WTC11 (cell line): ENCODE results near the gene GARRE1. TPM values are rescaled to one million over a fixed set of nuclear protein-coding genes. Genes with fewer than 3 reads are reported as not detected.
A peak's percentile ranks its signal among the peaks of the same experiment; 100 is the strongest.

Experiments used
- ATAC-seq: fragments of 200-7000 bp; cut with Tn5 transposase; 2 replicates; pipeline ENCODE4 v1.10.0; 2021; ENCODE audit warnings: mild to moderate bottlenecking, moderate library complexity
- CTCF ChIA-PET: fragments of 300-600 bp; sonication (Branson Sonifier 250); formaldehyde crosslinking; loops from one replicate; lab custom pipeline; 2021; ENCODE audit warnings: antibody characterized with exemption; lab: Charles Lee
- POLR2A ChIA-PET: fragments of 350-600 bp; sonication (Branson Sonifier 250); formaldehyde crosslinking; loops from one replicate; lab custom pipeline; 2021; ENCODE audit warnings: antibody characterized with exemption; lab: Charles Lee
- DNase-seq: peaks from one replicate; pipeline ENCODE4 v3.0.0; 2021; ENCODE audit warnings: low spot score
- H3K27ac Mint-ChIP-seq: 2 replicates; pipeline ENCODE4 v1.8.0; 2021; ENCODE audit warnings: mixed read lengths
- H3K27me3 Mint-ChIP-seq: 2 replicates; pipeline ENCODE4 v1.8.0; 2021; ENCODE audit warnings: low read depth, mild to moderate bottlenecking, moderate library complexity, mixed read lengths
- H3K36me3 Mint-ChIP-seq: 2 replicates; pipeline ENCODE4 v1.8.0; 2021; ENCODE audit warnings: mixed read lengths
- H3K4me1 Mint-ChIP-seq: 2 replicates; pipeline ENCODE4 v1.8.0; 2022; ENCODE audit warnings: mixed read lengths
- H3K4me3 Mint-ChIP-seq: 2 replicates; pipeline ENCODE4 v1.8.0; 2021; ENCODE audit warnings: mild to moderate bottlenecking, moderate library complexity, mixed read lengths
- H3K9me3 Mint-ChIP-seq: 2 replicates; pipeline ENCODE4 v1.8.0; 2021; ENCODE audit warnings: mixed read lengths
- CBFB ChIP-seq: sonication (generic); formaldehyde crosslinking; IDR thresholded peaks from 2 replicates; pipeline ENCODE4 v1.8.1; 2022; ENCODE audit warnings: mild to moderate bottlenecking, low read depth, missing genetic modification reagents
- CTCF ChIP-seq: fragments of 200-600 bp; IDR thresholded peaks from 2 replicates; pipeline ENCODE4 v1.8.0; 2022; ENCODE audit warnings: antibody characterized with exemption
- ESRRA ChIP-seq: sonication (generic); formaldehyde crosslinking; IDR thresholded peaks from 2 replicates; pipeline ENCODE4 v1.8.1; 2022; ENCODE audit warnings: mild to moderate bottlenecking, missing genetic modification reagents, borderline replicate concordance
- FOXJ3 ChIP-seq: sonication (generic); formaldehyde crosslinking; IDR thresholded peaks from 2 replicates; pipeline ENCODE4 v1.9.0; 2021; ENCODE audit warnings: missing genetic modification reagents, mild to moderate bottlenecking, borderline replicate concordance
- FOXP1 ChIP-seq: sonication (generic); formaldehyde crosslinking; IDR thresholded peaks from 2 replicates; pipeline ENCODE4 v1.8.0; 2022; ENCODE audit warnings: missing genetic modification reagents, mild to moderate bottlenecking, moderate library complexity, borderline replicate concordance
- NFYB ChIP-seq: sonication (generic); formaldehyde crosslinking; conservative IDR thresholded peaks from 2 replicates; pipeline ENCODE4 v1.8.0; 2022; ENCODE audit warnings: low read depth, missing genetic modification reagents
- NR3C1 ChIP-seq: sonication (generic); formaldehyde crosslinking; conservative IDR thresholded peaks from 2 replicates; pipeline ENCODE4 v1.8.1; 2023; ENCODE audit warnings: low read depth, mild to moderate bottlenecking, missing genetic modification reagents
- PRDM15 ChIP-seq: sonication (generic); formaldehyde crosslinking; IDR thresholded peaks from 2 replicates; pipeline ENCODE4 v1.8.0; 2022; ENCODE audit warnings: missing genetic modification reagents
- SMAD4 ChIP-seq: sonication (generic); formaldehyde crosslinking; IDR thresholded peaks from 2 replicates; pipeline ENCODE4 v1.8.0; 2022; ENCODE audit warnings: mild to moderate bottlenecking, missing genetic modification reagents
- TCF7 ChIP-seq: sonication (generic); formaldehyde crosslinking; IDR thresholded peaks from 2 replicates; pipeline ENCODE4 v1.8.0; 2022; ENCODE audit warnings: mild to moderate bottlenecking, low read depth, missing genetic modification reagents, moderate library complexity
- TP53 ChIP-seq: sonication (generic); formaldehyde crosslinking; IDR thresholded peaks from 2 replicates; pipeline ENCODE4 v1.8.1; 2023; ENCODE audit warnings: mild to moderate bottlenecking, missing genetic modification reagents
- ZNF396 ChIP-seq: fragments of 250-450 bp; sonication (Bioruptor Pico); IDR thresholded peaks from 2 replicates; pipeline ENCODE4 v1.8.0; 2021; ENCODE audit warnings: mild to moderate bottlenecking, moderate library complexity, borderline replicate concordance
- total RNA-seq: library from RNA; stranded (reverse); gene quantifications from 3 replicates; pipeline ENCODE4 v1.2.3, GENCODE V29; 2021
- TF ChIP-seq, protein P1 (sequence below): sonication (generic); formaldehyde crosslinking; IDR thresholded peaks from 2 replicates; pipeline ENCODE4 v1.8.0; 2023; ENCODE audit warnings: missing genetic modification reagents
- TF ChIP-seq, protein P2 (sequence below): fragments of 250-450 bp; sonication (Bioruptor Pico); conservative IDR thresholded peaks from 2 replicates; pipeline ENCODE4 v1.9.0; 2021; ENCODE audit warnings: mild to moderate bottlenecking
- TF ChIP-seq, protein P3 (sequence below): sonication (generic); formaldehyde crosslinking; IDR thresholded peaks from 2 replicates; pipeline ENCODE4 v1.8.1; 2023; ENCODE audit warnings: mild to moderate bottlenecking, missing genetic modification reagents, moderate library complexity
- TF ChIP-seq, protein P4 (sequence below): sonication (generic); formaldehyde crosslinking; IDR thresholded peaks from 2 replicates; pipeline ENCODE4 v1.8.0; 2023; ENCODE audit warnings: missing genetic modification reagents, mild to moderate bottlenecking, borderline replicate concordance
- TF ChIP-seq, protein P5 (sequence below): fragments of 250-450 bp; sonication (Bioruptor Pico); IDR thresholded peaks from 2 replicates; pipeline ENCODE4 v1.9.0; 2021; ENCODE audit warnings: moderate library complexity, mild to moderate bottlenecking, inconsistent platforms, borderline replicate concordance

GARRE1 gene
- total RNA-seq, 1 experiment from 2014 or later, result 16.7 TPM

DNA sequence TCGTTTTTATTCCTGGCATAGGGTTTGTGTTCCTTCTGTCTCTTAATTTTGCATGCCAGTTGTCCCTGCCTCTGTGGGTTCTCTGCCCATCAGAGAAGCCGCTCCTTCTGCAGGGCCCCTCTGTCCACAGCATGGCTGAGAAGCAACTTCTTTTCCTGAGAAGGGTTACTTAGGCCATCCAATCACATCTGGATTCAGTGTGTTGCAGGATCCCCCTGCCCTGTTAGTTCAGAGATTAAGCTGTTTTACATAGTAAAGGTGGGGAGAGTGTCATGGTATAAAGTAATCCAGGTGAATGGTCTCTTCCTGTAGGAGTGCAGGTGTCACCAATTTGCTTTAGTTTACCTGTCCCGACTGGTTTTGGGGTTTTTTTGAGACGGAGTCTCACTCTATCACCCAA lies 22.9 kb upstream of the GARRE1 start:
- H3K36me3 Mint-ChIP-seq, result peaks cover 31% of the 10 kb centered on the region
- H3K4me1 Mint-ChIP-seq, result peaks cover 31% of the 10 kb centered on the region
- no peaks in the 10 kb centered on the region for H3K27me3 Mint-ChIP-seq
- no peak for TF ChIP-seq TP53 (CRISPR knock-in tag)
- TF ChIP-seq SMAD4 (CRISPR knock-in tag), result no peak
- no peak for TF ChIP-seq CBFB
- TF ChIP-seq CTCF, result no peak
- TF ChIP-seq NR3C1 (CRISPR knock-in tag), result no peak
- no peak for TF ChIP-seq ESRRA (CRISPR knock-in tag)
- TF ChIP-seq, protein P1, sequence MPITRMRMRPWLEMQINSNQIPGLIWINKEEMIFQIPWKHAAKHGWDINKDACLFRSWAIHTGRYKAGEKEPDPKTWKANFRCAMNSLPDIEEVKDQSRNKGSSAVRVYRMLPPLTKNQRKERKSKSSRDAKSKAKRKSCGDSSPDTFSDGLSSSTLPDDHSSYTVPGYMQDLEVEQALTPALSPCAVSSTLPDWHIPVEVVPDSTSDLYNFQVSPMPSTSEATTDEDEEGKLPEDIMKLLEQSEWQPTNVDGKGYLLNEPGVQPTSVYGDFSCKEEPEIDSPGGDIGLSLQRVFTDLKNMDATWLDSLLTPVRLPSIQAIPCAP (CRISPR knock-in tag), result no peak
- TF ChIP-seq, protein P2, sequence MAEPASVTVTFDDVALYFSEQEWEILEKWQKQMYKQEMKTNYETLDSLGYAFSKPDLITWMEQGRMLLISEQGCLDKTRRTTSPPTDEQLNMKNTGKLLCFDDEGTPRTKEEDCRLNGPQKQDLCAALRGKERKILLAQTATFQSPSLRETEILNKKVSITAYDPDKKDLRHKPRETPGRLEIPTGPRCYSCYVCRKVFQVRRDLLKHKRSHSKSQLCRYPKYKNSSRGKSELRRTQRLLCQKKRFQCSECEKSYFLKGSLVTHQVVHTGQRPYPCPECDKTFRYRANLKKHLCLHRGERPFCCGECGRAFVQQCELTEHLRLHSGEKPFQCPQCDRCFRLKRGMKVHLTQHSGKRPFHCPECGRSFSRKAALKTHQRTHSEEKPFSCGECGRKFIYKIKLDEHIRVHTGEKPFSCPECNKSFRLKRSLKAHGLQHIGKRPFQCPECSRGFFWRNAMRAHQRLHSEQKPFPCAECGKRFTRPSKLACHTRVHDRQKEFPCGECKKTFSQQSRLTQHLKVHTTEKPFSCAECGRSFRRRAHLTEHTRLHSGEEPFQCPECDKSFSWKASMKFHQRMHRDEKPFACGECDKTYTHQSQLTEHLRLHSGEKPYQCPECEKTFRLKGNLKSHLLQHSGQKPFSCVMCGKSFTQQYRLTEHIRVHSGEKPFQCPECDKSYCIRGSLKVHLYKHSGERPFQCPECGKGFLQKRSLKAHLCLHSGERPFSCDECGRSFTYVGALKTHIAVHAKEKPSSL (CRISPR knock-in tag), result no peak
- TF ChIP-seq, protein P3, sequence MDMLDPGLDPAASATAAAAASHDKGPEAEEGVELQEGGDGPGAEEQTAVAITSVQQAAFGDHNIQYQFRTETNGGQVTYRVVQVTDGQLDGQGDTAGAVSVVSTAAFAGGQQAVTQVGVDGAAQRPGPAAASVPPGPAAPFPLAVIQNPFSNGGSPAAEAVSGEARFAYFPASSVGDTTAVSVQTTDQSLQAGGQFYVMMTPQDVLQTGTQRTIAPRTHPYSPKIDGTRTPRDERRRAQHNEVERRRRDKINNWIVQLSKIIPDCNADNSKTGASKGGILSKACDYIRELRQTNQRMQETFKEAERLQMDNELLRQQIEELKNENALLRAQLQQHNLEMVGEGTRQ (CRISPR knock-in tag), result no peak
- TF ChIP-seq FOXJ3 (CRISPR knock-in tag), result no peak
- no peak for TF ChIP-seq NFYB
- TF ChIP-seq, protein P4, sequence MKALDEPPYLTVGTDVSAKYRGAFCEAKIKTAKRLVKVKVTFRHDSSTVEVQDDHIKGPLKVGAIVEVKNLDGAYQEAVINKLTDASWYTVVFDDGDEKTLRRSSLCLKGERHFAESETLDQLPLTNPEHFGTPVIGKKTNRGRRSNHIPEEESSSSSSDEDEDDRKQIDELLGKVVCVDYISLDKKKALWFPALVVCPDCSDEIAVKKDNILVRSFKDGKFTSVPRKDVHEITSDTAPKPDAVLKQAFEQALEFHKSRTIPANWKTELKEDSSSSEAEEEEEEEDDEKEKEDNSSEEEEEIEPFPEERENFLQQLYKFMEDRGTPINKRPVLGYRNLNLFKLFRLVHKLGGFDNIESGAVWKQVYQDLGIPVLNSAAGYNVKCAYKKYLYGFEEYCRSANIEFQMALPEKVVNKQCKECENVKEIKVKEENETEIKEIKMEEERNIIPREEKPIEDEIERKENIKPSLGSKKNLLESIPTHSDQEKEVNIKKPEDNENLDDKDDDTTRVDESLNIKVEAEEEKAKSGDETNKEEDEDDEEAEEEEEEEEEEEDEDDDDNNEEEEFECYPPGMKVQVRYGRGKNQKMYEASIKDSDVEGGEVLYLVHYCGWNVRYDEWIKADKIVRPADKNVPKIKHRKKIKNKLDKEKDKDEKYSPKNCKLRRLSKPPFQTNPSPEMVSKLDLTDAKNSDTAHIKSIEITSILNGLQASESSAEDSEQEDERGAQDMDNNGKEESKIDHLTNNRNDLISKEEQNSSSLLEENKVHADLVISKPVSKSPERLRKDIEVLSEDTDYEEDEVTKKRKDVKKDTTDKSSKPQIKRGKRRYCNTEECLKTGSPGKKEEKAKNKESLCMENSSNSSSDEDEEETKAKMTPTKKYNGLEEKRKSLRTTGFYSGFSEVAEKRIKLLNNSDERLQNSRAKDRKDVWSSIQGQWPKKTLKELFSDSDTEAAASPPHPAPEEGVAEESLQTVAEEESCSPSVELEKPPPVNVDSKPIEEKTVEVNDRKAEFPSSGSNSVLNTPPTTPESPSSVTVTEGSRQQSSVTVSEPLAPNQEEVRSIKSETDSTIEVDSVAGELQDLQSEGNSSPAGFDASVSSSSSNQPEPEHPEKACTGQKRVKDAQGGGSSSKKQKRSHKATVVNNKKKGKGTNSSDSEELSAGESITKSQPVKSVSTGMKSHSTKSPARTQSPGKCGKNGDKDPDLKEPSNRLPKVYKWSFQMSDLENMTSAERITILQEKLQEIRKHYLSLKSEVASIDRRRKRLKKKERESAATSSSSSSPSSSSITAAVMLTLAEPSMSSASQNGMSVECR, result no peak
- TF ChIP-seq, protein P5, sequence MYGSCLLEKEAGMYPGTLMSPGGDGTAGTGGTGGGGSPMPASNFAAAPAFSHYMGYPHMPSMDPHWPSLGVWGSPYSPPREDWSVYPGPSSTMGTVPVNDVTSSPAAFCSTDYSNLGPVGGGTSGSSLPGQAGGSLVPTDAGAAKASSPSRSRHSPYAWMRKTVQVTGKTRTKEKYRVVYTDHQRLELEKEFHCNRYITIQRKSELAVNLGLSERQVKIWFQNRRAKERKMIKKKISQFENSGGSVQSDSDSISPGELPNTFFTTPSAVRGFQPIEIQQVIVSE (CRISPR knock-in tag), result no peak
- TF ChIP-seq FOXP1 (CRISPR knock-in tag), result no peak
- TF ChIP-seq ZNF396 (CRISPR knock-in tag), result no peak
- no peak for TF ChIP-seq PRDM15
- TF ChIP-seq TCF7 (CRISPR knock-in tag), result no peak
- TF ChIP-seq, all 79 proteins: peak for 0
- Mint-ChIP-seq H3K4me3 (peak overlapping the region; percentile 38), H3K9me3 (peaks cover 5% of the 10 kb centered on the region), H3K27ac (peak overlapping the region; percentile 91)
- ChIA-PET POLR2A (no interaction called here), CTCF (interaction anchor here (3.6 kb wide), 1 partner anchor 10 kb away, joined by 28 read pairs; no protein-coding TSS in a partner anchor)
- ATAC-seq (peak; percentile 80), DNase-seq (no peak)
